Neuron (in vitro differentiated cells): ENCODE measurements around the gene NUTF2.
"Not testable (repeated sequence)": the region's sequence is repeated elsewhere in the genome, so short reads cannot be mapped to it uniquely, and the experiment has no call there.

Experiments
- H2AFZ ChIP-seq: one replicate; pipeline ENCODE4 v1.6.1; 2013; ENCODE audit warnings: low read depth, mild to moderate bottlenecking, inconsistent platforms, low read length, moderate library complexity
- H3K27me3 ChIP-seq: one replicate; pipeline ENCODE4 v1.6.1; 2013; ENCODE audit warnings: low read length; ENCODE audit not compliant: insufficient read depth
- H3K36me3 ChIP-seq: one replicate; pipeline ENCODE4 v1.6.1; 2013; ENCODE audit warnings: low read length; ENCODE audit not compliant: insufficient read depth
- H3K4me1 ChIP-seq: one replicate; pipeline ENCODE4 v1.6.1; 2013; ENCODE audit warnings: low read length; ENCODE audit not compliant: insufficient read depth
- H3K4me3 ChIP-seq: 2 replicates; pipeline ENCODE4 v1.5.1; 2013; ENCODE audit warnings: mild to moderate bottlenecking, low read length, moderate library complexity
- H3K9me3 ChIP-seq: one replicate; pipeline ENCODE4 v1.6.1; 2013; ENCODE audit warnings: low read length

NUTF2 gene

DNA sequence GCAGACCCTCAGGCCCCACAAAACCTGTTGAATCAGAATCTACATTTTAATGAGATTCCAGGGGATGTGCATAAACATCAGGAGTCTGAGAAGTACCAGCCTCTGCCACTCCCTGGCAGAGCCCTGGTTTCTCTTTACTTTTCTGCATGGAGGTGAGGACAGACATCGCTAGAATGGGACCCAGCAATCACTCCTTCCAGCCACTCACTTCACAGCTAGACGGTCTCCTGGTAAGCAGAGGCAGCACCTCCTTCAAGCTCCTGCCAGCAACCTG, 68.7 kb downstream of the NUTF2 start:
- H3K27me3 ChIP-seq, H3K4me3 ChIP-seq, H2AFZ ChIP-seq, H3K9me3 ChIP-seq, H3K4me1 ChIP-seq: not testable (repeated sequence)
- H3K36me3 ChIP-seq: peaks cover 40% of the 10 kb centered on the region

GRCh38 chr16:67915831-67916723, 69.3 kb downstream of the NUTF2 start:
- Histone ChIP-seq H3K27me3 (no peaks in the 10 kb centered on the region), H2AFZ (no peak overlapping the region), H3K9me3 (no peaks in the 10 kb centered on the region), H3K4me1 (no peaks in the 10 kb centered on the region), H3K4me3 (no peak overlapping the region), H3K36me3 (peaks cover 34% of the 10 kb centered on the region)

DNA sequence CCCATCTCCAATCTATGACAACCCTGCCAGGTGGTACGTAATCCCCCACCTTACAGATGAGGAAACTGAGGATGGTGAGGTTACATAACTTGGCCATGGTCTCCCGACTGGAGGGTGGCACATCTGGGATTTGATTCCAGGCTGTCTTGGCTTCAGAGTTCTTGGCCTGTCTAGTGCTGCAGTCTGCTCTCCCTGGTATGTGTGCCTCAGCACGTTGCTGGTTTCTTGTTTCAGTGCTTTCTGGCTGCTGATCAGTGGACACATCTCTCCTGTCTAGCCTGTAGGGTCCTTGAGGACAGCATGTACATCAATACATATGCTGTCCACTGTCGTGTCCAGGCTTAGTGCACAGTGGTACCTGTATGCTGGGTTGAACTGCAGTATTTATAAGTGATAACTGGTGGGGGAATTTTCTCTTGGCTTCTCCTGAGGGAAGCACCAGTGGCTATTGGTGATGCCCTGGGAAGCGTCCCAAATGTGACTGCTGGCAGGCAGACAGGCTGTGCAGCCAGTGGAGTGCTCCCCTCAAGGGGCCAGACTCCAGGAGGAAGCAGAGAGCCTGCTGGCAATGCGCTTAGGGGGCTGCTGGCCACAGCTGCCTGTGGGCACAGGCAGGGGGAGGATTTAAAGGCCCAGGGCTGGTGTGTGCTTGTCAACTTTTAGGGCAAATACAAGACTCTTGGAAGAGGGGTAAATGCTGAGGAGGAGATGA, 70.6 kb downstream of the NUTF2 start:
- no peaks in the 10 kb centered on the region for H3K9me3 ChIP-seq
- no peak overlapping the region for H3K4me3 ChIP-seq
- H3K36me3 ChIP-seq: peaks cover 22% of the 10 kb centered on the region
- H2AFZ ChIP-seq: no peak overlapping the region
- no peaks in the 10 kb centered on the region for H3K27me3 ChIP-seq
- H3K4me1 ChIP-seq: no peaks in the 10 kb centered on the region

DNA sequence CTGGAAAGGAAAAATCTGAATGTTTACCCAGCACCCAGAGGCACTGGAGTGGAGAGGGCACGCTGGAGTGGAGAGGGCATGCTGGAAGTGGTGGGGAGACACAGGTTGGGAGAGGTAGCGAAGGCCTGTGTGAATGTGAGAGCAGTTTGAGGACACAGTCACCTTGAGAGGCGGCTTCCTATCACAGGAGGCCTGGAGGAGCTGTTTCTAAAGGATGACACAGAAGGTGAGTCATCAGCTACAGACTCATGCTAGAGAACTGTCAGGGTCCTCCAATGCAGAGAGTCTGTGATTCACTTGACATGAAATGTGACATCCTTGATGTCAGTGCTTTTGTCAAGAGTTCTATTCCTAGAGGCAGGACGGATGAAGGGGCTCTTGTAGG, 71.1 kb downstream of the NUTF2 start:
- H3K4me1 ChIP-seq: no peaks in the 10 kb centered on the region
- no peaks in the 10 kb centered on the region for H3K27me3 ChIP-seq
- no peak overlapping the region for H2AFZ ChIP-seq
- H3K9me3 ChIP-seq: no peaks in the 10 kb centered on the region
- no peak overlapping the region for H3K4me3 ChIP-seq
- peaks cover 21% of the 10 kb centered on the region for H3K36me3 ChIP-seq

DNA sequence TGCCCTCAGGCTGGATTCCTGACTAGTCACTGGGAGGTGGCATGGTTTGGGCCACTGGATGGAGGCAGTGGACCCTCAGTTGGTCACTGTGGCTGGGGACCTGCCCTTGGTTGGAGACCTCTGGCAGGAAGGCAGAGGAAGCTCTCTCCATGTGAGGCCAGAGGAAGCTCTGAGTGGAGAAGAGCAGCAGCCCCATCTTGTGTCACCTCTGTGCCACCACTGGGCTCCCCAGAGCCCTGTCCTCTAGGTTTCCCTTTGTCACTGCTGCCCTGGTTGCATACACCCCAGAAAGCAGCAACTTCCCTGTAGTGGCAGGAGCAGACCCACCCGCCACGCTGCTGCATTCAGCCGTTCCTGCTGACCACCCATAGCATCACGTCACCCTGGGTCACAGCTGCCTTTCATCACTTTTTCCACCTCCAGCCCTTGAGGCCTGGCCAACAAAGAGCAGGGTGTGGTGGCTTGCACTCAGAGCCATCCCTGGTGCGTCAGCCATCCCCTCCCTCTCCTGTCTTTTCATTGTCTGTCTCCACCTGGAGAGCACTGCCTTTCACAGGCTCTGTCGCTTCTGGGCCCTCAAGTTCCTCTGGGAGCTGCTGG, 73.0 kb downstream of the NUTF2 start:
- Histone ChIP-seq H2AFZ (no peak overlapping the region), H3K36me3 (peaks cover 24% of the 10 kb centered on the region), H3K9me3 (no peaks in the 10 kb centered on the region), H3K4me1 (no peaks in the 10 kb centered on the region), H3K4me3 (no peak overlapping the region), H3K27me3 (no peaks in the 10 kb centered on the region)
